DMS53 treated with DMSO at 0.1 percent for 48 hours (cell line): ENCODE results near the gene MFN2.

ENCODE experiments used
- DNase-seq: peaks from one replicate; lab custom pipeline; 2025; ENCODE audit not compliant: unreplicated experiment; lab: John Stamatoyannopoulos, UW

MFN2 gene

DNA sequence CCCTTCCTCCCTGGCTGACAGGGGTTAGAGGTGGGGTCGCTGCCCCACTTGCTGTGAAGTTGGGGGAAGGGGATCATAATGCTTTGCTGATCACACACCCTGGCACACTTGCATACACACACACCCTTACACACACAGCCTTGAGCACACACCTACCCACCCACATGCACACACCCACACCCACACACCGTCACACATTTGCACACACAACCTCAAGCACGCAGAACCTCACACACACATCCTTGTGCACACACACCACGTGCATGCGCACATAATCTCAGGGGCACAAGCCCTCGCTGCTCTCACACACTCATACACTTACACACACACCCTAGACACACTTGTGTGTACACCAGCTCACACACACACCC, 66.5 kb downstream of the MFN2 start:
- no peak for DNase-seq

DNA sequence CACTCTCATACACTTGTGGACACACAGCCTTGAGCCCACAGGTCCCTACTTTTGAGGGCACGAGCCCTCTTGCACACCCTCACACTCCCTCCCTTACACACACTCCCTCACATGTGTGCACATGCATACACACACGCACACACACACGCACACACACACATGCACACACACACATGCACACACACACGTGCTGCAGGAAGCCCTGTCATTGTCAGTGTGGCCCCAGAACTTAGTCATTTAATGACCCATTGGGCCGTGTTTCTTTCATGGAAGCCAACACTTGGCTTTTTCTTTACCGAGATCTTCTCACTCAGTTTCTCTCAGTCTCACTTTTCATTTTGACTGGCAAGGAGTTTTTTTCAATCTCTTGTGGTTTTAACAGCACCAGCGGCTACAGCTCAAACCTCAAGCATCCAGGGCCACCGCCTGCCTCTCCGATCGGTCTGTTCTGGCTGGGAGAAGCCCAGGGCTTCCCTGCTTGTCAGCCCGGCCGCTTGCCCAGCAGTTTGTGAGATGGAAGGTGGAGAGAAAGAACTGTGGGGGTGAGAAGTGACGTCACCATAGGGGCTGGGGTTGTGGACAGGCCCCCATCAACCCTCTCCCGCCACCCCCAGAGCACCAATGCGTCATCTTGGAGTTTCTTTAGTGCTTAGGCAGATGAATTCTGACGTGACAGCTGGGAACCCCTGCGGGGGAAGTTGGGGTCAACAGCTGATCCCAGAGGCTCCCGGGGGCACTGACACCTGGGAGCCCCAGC, 67.1 kb downstream of the MFN2 start:
- no peak for DNase-seq

DNA sequence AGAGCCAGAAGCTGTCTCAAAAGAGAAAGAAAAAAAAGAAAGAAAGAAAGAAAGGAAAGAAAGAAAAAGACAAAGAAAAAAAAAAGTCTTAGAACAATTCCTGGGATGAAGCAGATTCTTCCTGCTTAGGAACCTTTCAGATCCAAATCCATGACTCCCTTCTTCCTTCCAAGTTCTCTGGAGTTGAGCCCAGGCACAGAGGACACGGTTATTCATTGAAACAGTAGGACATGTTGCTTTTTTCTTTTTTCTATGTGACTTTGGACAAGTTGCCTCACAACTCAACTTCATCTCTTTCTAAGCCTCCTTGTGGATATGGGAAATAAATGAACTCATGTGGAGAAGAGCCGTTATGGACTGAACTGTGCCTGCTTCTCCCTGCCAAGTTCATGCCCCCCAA, 68.1 kb downstream of the MFN2 start:
- DNase-seq: no peak

DNA sequence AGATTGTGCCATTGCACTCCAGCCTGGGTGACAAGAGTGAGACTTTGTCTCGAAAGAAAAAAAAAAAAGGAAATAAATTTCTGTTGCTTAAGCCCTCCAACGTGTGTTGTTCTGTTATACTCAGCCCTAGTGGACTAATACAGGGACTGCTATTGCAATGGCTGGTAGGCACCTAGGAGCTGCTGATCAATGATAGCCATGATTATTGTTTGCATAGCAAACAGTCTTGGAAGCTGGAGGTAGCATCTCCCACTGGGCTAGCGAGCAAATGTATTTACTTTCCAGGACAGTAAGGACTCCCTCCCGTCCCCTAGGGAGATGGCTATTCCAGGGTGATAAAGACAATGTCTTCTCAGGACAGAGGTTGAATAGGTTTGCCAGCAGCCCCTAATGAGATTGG, 69.4 kb downstream of the MFN2 start:
- no peak for DNase-seq

DNA sequence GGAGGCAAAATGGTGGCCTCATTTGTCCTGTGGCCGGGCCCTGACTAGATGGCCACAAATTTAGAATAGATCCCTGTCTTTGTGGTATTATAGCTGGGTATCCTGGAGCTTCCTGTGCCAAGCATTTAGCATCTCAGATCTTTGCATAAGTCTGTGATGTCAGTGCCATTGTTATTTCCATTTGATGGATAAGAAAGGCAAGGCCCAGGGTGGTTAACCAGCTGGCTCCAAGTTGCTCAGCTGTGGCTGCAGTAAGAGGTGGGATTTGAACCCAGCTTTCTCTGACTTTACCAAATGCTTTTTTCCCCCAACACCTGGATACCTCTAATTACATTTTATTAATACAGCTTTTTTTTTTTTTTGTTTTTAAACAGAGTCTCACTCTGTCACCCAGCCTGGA, 71.1 kb downstream of the MFN2 start:
- no peak for DNase-seq

DNA sequence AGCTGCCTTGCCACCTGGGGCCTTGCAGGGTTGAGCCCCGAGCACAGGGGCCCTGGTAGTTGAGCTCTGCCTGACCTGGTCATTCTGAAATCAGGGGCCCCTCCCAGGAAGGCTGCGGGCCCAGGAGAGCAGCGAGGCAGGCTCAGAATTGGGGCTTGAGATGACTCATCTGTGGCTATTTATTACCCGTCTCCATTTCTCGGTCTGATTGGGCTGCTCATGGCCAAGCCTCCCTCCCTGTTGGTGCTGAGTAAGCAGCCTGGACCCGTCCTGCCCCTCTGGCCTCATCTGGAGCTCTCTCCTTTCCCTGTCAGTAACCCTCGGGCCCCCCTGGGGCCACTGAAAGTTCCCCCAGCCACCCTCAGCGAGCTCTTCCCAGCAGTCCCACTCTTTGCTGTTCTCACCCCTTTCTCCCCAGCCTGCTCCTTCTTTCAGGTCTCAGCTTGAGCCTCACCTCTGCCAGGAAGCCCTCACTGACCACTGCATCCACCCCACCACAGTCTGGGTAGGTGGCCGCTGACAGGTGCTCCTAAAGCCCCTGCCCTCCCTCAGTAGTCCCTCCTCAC, 71.8 kb downstream of the MFN2 start:
- no peak for DNase-seq

DNA sequence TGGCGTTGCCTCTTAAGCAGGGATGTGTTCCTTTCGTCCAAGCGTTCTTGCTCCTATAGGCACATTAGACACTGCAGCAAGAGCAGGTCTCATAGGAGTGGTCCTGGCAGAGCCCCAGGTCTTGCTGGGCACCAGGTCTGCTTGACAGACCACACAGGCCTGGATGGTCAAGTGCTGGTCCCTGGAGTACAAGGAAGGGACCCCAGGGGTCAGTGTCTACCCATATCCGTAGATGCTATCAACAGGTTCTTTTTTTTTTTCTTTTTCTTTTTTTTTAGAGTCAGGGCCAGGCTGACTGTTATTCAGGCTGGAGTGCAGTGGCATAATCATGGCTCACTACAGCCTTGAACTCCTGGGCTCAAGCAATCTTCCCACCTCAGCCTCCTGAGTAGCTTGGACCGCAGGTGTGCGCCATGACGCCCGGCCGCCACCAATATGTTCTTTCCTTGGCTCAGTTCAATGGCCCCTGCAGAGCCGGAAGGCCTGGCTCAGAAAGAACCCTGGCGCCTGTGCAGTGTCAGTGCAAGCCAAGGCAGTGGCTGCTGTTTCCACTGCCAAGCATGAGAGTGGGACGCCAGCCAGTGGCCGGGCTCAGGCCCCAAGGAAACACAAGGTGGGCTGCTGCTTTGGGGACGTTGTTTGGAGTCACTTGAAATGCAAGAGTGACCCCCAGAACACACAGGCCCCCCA, 72.9 kb downstream of the MFN2 start:
- DNase-seq: no peak

DNA sequence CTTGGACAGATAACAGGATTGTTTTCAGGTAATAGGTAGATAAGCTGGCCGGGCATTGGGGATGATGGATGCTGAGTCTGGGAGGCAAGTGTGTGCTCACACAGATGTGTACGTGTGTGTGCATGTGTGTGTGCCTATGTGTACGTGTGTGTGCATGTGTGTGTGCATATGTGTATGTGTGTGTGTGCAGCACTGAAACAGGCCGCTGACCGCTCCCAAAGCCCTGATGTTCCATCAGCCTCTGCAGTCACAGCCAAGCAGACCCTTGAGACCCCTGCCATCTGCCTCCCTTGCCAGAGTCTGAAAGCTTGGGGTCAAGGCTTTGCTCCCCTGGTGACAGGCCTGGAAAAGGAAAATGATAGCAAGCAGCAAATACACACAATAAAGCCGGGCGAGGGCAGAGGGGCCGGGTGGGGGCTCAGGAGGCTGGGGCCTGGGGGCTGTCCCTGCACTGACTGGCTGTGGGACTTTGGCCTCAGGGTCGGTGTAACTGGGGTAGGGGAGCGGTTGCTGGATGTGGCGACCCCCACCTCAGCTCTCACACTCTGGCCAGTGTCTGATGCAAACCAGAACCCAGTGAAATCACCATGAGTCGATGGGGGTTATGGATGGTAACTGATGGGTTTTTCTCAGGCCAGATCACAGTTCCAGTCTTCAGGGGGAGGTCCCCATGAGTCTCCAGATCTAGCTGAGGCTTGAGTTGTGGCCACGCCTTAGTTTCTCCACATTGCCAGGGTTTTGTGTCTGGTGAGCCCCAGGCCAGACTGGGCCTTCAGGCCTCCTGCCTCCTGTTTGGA, 73.7 kb downstream of the MFN2 start:
- DNase-seq: no peak

DNA sequence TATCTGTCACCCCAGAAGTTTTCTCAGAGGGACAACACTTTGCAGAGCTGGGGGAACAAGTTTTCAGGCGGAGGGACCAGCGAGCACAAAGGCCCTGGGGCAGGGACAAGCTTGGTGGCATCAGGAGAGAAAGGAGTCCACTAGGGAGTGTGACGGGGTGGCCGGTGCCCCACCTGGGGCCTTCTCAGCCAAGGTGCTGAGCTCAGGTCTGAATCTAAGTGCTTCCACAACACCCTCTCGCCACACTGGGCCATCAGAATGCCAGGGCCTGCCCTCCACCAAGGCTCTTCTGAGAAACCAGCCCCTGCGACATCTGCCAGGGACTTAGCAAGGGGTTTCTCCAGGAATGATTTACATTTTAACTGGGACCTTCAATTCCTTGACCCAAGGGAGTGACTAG, 75.0 kb downstream of the MFN2 start:
- DNase-seq: no peak

DNA sequence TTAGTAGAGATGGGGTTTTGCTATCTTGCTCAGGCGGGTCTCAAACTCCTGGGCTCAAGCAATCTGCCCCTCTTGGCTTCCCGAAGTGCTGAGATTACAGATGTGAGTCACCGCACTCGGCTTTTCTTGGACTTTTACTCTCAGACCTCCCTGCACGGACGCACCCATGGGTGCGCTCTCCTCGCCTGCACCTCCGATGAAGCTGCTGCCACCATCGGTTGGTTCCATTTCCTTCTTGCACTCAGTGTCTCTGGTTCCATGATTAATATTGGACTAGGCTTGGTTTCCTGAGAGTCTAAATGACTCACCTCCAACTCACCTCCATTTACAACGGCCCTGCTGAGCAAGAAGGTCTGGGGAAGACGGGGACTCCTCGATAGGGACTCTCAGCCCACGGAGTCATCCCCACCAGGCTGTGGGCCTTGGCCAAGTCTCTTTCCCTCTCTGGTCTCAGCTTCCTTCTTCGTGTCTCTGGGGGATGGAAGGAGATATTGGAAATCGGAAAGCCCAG, 76.1 kb downstream of the MFN2 start:
- DNase-seq: no peak

DNA sequence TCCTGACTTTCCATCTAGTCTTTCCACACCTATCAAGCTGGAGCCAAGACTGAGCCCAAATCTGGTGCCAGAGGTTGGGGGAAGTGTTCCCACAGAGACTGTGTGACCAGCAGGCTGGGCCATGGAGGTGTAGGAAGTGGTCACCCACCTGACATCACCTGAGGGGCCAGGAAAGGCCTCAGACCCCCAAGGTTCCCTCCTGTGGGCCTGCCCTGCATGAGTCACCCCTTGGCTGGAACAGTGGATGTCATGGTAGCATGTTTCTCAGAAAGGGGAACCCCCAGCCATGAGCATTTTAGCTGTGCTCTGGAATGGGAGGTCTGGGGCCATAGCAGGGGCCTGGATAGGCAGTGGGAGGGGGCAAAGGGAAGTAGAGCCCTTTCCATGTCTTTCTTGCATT, 77.1 kb downstream of the MFN2 start:
- DNase-seq: no peak

DNA sequence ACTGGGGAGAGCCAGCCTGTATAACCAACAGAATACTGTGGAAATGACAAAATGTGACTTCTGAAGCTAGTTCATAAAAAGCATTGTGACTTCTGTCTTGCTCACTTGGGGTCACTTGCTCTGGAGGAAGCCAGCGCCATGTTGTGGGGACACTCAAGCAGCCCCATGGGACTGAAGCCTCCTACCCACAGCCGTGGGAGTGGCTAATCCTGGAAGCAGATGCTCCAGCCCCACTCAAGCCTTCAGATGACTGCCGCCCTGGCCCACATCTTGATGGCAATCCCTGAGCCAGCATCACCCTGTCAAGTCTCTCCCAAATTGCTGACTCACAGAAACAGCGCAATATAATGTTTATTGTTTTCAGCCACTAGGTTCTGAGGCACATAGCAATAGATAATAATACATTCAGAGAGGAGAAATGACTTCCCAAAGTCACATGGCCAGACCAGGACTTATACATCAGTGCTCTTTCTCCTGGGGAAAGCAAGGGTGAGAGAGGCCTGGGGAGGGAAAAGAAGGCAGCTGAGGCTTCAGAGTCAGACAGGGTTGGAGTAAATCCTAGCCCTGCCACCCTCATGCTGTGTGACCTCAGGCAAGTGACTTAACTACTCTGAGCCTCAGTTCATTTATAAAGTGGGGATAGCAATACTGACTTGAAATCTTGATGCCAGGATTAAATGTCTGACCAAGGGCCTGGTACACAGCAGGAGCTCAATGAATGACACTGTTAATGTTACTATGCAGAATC, 77.9 kb downstream of the MFN2 start:
- DNase-seq: no peak

DNA sequence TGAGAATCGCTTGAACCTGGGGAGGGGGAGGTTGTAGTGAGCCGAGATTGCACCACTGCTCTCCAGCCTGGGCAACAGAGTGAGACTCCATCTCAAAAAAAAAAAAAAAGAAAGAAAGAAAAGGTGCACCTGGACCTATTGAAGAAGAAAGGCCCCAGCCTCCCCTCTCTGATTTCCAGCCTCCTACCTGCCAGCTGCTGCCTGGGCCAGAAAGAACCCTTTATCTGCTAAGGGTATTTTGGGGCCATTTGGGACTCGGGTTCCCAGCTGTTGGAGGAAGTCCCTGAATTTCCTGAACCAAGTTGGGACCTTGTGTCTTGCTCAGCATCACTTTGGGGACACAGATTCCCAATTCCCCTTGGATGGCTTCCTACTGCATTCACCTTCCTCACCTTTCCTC, 79.0 kb downstream of the MFN2 start:
- DNase-seq: no peak

DNA sequence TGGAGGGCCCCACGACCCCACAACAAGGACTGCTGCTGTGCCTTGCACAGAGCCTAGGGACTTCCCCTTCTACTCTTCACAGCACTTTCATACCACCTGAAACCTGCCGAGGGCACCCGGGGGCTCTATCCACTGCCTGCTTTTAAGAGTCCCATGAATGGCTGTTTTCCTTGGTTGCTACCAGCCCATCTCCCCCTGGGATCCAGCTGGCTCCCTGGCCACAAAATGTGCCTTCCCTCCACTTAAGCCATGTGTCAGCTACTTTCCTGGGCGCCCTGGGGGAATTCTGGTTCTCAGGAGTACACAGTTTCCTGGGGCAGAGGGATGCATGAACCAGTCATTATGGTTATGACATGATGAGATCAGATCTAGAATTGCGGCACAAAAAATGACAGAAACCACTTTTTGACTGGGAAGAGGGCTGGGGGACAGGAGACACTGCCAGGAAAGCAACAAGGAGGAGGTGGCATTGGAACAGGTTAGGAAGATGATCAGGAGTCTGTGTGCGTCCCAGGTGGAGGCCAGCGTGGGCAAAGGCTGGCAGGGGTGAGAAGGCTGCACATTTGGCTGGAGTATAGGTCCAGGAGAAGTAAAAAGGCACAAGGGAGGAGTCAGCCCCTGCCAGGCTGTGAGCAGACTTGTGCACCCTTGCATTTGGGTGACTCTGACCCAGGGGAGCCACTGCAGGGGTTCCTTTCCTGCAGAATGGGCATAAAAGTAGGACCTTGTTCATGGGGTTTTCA, 79.6 kb downstream of the MFN2 start:
- DNase-seq: no peak

DNA sequence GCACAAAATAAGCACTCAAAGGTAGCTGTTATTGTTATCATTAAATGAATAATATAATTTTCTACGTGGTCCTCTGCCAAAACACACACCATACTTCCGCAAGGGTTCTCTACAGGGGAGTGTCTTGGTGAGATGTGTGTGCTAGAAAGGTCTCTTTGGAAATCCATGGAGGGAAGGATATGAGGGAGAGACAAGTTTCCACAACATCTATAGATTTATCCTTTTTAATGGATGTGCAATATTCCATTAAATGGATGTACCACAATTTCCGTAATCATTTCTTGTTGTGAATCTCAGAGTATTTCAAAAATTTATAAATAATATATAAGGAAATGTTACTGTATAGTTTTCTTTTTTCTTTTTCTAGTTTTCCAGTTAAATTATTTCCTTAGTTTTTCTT, 80.3 kb downstream of the MFN2 start:
- no peak for DNase-seq
